Fibroblast of skin of right biceps (primary cell): ENCODE measurements around the gene HSPBP1.

ENCODE experiments used
- DNase-seq: peaks from one replicate; pipeline ENCODE4 v3.0.0-alpha.2; 2013

HSPBP1 gene

DNA sequence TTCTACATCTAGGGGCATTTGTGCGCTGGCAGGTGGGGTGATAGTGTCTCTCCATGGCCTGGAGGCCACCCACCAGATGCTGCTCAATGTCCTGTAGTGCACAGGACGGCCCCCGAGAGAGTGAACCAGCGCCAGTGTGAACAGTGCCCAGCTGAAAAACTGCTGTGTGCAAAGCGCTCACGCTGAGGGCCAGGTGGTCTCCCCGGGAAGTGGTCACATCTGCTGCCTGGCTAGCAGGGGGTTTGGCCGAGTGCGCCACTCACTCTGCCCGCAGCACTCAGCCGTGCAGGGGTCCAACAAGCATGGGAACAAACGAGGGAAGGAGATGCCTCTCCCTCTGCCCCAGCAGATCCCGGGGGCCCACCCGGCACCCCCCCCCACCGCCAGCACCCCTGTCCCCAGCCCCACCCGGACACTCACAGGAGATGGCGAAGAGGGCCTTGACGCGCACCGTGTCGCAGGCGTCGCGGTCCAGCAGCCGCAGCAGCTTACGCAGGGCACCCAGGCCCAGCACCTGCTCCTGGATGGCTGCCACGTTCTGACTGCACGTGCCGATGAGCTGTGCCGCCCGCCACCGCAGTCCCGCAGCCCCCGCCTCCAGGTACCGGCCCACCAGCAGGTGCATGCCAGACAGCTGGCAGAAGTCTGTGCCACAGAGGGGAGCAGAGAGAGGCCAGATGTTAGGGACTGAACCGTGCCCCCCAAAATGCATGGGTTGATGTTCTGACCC is 5.8 kb downstream of the HSPBP1 start:
- no peak for DNase-seq

DNA sequence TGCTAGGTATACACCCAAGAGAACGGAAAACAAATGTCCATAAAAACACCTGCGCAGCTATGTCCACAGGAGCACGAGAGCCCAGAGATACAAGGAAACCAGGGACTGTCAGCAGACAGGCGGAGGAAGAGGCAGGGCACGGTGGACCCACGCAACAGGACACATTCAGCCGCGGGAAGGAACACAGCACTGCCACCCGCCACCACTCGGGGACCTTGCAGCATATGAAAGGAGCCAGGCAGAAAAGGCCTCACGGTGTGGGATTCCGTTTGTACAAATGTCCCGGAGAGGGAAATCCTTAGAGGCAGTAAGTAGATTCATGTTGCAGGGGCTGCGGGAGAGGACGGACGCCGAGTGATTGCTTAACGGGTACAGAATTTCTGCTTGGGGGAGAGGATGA is 7.8 kb downstream of the HSPBP1 start:
- no peak for DNase-seq

DNA sequence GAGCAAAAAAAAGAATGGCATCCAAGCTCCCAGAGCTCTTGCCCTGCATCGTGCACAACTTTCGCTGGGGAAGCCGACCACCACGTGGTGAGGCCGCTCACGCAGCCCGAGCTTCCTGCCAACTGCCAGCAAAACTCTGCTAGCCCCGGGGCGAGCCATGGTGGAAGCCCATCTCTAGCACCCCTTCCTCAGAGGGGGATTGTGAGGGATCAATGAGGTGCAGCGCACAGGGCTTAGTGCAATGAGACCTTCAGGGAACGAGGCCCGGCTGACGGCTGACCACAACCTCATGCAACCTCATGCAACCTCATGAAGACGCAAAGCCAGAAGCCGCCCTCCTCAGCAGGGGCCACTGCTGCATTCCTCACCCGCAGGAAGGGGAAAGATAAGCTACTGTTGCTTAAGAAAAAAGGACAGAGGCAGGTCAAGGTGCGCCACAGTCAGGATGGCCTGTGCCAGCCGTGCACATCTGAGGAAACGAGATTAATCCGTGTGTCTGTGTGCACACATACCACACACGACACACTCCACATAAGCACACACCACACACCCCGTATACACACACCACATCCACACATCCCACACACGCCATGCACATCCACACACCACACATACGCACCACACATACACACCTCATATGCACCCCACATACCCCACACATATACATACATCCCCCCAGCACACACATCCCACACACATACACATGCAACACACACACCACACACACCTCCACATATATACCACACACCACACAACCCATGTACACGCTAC is 9.6 kb downstream of the HSPBP1 start:
- DNase-seq: no peak

DNA sequence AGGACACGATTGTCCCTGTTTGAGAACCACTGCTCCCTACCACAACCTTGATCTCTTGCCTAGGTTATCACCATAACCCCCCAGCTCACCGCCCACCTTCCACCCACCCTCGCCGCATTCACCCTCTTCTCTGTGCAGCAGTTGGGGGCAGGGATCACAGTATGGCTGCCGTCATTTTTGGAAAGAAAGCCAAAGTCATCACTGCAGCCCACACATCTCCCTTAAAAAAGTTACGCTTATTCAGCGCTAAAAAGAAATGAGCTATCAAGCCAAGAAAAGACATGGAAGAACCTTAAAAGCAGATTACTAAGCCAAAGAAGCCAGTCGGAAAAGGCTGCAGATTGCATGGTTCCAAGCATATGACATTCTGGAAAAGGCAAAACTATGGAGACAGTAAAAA is 10.6 kb downstream of the HSPBP1 start:
- no peak for DNase-seq

DNA sequence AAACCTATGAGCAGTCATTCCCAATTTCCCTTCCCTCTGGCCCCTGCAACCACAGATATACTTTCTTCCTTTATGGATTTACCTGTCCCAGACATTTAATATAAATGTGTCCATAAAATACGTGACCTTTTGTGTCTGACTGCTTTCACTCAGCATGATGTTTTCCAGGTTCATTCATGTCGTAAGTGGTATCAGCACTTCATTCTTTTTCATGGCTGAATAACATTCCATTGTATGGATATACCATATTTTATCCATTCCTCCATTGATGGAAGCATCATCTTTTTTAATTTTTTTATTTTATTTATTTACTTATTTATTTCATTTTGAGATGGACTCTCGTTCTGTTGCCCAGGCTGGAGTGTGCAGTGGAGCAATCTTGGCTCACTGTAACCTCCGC is 13.1 kb downstream of the HSPBP1 start:
- DNase-seq: no peak

DNA sequence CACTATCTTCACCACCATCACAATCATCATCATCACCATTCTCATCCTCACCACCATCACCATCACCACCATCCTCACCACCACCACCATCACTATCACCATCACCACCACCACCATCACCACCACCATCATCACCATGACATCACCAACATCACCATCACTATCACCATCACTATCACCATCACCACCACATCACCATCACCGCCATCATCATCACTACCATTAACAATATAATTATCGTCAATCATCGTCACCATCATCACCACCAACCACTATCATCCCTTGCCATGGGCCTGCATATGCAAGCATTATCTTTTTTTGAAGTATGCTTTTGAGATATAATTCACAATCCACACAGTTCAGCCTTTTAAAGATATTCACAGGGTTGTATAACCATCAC is 13.5 kb downstream of the HSPBP1 start:
- no peak for DNase-seq

DNA sequence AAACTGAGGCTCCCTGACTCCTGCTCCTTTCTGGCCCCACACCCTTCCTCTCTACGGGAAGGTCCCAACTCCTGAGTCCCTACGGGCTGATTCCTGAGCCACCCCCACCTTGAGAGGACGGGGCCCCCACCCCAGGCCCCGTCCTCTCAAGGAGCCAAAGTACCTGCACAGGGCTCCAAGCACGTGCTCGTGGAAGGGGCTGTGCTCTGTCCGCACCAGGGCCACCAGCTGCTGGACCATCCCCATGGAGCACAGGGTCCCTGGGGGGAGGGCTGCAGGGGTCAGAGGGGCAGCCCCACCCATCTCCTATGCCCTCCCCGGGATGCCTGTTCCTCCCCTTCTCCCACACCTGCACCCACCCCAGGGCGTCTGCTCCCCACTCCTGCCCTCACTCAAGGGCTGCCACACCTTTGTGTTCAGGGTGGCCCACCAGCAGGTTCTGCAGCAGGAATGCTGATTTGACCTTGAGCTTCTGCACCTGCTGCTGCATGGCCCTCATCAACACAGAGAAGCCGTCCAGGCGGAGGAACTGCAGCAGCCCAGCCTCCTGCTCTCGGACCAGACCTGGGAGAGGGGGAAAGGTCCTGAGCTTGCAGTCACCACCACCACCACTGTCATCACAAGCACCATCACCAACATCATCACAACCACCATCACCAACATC is 14.1 kb downstream of the HSPBP1 start:
- DNase-seq: no peak

DNA sequence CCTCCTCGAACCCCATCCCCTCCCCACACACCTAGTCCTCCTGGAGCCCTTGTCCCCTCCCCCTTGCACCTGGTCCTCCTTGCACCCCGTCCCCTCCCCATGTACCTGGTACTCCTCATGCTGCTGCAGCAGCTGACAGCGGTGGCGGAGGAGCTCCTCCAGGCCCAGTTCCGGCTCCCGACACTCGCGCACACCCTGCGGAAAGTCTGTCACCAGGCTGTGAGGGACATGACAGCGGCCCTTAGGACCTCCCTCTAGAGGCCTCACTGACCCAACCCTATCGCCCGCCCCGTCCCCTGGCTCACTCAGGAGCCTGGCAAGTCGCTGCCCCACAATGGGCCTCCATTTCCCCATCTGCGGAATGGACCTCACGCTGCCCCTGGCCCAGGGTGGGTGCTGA is 14.7 kb downstream of the HSPBP1 start:
- no peak for DNase-seq

DNA sequence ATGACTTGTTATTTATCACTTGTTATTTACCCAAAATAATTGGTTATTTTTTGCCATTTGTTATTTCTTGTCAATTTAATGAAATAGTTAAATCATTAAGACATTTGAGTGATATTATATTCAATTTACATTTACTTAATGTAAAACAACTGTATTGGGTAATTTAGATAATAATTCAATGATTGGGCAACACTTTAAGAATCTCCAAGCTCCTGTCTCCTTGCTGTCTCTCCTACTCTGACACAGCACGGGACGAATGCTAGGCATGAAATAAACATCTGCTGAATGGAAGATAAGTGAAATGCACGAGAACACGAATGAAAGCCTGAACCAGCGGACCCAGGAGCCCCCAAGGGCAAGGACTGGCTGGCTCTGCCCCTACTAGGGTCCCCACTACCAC is 15.4 kb downstream of the HSPBP1 start:
- DNase-seq: no peak

DNA sequence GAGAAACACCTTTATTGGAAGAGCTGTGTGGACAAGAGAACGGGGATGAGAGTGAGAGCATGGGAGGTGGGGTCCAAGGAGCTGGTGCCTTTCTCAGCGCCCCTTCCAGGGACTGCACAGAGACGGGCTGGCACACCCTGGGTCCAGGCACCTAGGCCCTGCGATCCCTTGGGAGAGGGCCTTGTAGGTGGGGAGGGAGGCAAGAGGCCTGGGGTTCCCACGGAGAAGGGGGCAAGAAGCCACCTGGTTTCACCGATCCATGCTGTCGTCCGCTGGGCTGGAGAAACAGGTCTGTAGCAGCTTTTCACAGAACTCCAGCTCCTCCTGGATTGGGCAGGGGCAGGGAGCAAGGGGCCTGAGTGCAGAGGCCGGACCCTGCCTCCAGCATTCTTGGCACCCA is 17.6 kb downstream of the HSPBP1 start:
- no peak for DNase-seq

DNA sequence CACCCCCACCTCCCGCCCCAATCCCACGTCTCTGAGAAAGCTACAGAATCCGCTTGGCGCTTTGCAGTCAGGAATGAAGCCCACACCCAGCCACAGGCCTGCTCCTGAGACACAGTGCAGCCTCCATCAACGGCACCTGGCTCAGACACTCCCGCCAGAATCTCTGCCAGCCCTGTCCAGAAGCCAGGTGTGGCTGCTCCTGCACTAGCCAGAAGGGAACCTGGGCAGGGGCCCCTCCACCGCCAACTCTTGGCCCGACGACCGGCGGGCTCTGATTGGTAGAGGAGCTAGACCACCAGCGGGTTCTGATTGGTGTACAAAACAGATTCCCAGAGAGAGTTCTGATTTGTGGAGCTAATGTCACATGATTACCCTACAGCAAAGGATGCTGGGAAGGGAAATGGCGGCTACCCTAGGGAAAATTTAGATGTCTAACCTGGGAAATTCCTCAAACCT is 18.2 kb downstream of the HSPBP1 start:
- DNase-seq: no peak

DNA sequence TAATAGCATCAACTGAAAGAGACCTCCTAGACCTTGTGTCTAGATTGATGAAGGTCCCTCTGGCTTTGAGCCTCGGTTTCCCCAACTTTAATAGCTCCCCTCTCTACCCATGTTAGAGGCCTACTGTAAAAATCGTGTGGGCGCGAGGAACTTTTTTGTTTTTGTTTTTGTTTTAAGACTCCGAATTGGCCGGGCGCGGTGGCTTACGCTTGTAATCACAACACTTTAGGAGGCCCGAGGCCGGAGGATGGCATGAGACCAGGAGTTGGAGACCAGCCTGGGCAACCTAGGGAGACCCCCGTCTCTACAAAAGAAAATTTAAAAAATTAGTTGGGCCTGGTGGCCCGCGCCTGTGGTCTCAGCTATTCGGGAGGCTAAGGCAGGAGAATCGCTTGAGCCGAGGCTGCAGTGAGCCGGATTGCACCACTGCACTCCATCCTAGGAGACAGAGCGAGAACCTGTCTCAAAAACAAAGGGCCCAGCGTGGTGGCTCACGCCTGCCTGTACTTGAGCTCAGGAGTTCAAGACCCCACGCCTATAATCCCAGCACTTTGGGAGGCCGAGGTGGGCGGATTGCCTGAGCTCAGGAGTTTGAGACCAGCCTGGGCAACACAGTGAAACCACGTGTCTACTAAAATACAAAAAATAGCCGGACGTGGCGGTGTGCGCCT is 20.2 kb downstream of the HSPBP1 start:
- no peak for DNase-seq

DNA sequence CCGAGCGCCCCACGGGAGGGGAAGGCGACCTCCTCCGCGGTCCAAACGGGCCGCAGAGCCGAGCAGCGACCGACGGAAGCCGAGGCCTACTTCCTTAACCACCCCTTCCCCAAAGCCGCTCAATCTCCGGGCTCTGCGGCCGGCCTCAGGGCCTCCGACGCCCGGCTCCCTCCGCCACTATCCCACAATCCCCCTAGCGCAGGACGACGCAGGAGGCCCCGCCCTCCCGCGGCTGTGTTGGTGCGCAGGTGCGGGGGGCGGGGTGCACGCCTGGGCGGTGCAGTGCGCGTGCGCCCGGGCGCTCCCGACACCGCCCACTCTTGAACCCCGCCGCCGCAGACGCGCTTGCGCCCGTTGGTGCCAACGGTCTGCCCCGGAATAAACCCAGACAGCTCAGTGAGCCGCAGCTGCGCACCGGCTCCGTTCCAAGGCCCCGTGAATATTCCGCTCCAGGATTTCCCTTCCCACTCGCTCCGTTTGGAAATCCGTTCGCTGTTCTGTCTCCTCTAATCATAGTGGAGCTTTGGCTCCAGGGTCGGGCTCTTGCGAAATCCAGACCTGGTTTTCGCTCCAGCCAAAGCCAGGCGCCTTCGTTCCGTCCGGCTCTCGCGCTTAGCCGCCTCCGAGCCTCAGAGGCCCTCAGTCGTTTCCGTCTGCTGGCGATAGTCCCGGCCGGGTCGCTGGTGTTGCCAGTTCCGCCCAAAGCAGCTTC is 20.9 kb downstream of the HSPBP1 start, which contains the start of gene PPP6R1:
Gene PPP6R1 (minus strand): TSS at position 190 of the 712 bp plus-strand sequence. CDS start 11,914 bp downstream, outside the sequence.
- DNase-seq: peak; percentile 100

DNA sequence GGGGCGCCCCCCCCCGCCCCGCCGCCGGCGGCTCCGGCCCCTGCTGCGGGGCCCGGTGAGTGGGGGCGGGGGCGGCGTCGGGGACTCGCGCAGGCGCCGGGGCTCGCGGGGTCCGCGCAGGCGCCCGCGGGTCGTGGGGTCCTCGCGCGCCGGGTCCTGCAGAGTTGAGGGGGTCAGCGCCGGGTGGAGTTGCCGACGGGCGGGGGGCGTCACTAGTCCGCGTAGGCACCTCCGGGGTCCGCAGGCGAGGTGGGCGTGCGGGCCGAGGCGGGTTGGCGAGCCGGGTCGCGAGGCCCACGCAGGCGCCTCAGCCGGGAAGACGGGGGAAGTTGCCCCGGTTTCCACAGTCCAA is 21.5 kb downstream of the HSPBP1 start:
- no peak for DNase-seq

DNA sequence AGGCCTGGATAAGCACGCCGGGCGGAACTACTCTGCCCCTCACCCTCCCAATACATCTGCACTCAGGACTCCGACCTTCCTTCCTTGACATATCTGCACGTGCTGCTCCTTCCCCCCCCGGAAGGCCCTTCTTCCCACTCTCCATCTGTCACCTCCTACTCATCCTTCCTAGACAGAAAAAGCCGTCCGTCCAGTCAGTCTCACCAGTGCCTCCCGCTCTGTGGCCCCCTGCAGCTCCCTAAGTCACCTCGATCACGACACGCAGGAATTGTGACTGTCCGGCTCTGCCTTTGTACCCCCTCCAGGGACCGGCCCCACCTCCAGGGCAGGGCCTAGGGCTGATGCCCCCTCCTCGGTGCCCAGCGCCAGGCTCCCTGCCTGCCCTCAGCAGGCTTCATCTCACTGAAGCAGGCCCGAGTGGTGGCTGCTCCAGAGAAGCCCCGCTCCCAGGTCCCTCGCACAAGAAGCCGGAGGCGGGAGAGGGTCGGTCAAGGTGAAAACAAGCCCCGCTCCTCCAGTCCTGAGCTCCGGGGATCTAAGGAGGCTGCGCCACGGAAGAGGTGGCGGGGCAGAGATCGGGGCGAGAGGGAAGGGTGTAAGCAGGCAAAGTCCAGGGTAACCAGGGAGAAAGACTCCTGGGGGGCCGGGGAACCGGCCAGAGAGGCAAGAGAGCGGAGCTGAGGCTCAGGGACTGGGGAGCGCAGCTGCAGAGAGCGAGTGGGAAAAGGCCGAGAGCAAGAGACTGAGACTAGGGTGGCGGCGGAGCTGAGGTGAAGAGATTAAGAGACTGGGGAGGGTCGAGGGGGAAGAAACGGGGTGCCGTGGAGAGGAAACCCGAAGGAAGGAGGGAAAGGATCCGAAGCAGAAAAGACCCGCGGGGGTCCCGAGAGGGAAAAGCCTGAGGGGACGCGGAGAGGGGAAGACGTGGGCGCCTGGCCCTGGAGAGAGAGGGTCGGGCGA is 22.2 kb downstream of the HSPBP1 start:
- DNase-seq: no peak

DNA sequence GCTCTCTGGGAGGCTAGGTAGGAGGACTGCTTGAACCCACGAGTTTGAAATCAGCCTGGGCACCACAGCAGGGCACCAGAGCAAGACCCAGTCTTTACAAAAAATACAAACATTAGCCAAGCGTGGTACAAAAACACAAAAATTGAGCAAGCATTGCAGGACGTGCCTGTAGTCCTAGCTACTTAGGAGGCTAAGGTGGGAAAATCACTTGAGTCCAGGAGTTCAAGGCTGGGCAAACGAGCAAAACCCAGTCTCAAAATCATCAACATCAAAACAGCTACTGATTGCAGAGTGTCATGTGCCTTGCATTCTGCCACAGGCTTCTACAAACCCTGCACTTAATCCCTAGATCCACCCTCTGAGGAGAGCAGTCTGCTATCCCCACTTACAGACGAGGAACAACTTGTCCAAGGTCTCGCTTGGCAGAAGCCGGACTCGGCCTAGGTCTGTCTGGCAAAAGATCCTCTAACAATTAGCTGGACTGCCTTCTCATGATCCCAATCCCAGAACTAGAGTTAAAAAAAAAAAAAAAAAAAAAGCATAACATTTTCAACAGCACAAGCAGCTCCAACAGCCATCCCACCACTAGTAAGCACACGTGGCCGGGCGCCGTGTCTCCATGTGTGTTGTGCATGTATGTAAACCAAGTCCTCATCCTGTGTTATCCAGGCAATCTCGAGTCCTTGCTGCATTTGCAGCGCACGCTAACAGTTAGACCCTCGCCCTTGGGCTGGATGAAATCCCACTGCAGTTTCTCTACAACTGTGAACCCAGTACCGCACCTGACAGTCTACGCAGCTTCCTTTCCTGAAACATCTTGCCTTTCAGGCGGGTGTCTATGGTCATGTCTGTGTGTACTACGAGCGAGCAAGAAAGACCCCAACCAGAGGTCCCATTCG is 23.1 kb downstream of the HSPBP1 start:
- DNase-seq: no peak

DNA sequence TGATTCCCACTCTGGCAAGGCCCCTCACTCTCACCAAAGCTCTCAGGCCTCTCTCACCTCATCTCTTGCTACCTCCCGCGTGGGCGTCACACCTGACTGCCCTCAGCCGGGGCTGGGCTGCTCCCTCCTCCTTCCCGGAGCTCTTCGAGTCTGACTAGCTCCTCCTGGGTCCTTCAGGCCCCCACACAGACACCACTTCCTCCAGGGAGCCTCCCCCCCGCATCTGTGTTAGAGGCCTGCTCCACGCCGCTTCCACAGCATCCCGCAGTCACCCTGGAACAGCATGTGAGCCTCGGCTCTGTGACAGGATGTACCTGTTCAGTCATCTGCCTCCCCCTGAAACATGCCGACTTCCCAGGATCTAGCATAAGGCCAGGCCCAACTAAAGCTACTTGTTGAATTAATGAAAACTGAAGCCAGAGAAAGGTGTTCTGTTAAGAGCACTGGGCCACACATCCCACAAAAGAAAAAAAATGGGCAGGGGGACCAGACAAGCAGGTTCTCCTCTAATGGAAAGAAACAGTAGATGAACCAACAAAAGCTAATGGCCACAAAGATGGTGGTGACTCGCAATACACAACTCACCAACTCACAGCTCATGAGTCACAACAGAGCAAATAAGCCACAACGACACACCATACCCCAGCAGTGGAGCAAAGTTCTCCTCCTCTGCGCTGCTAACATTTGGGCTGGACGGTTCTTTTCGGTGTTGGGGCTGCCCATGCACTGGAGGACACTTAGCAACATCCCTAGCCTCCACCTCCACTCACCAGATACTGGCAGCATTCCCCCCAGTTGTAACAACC is 24.1 kb downstream of the HSPBP1 start:
- peak; percentile 41 for DNase-seq

DNA sequence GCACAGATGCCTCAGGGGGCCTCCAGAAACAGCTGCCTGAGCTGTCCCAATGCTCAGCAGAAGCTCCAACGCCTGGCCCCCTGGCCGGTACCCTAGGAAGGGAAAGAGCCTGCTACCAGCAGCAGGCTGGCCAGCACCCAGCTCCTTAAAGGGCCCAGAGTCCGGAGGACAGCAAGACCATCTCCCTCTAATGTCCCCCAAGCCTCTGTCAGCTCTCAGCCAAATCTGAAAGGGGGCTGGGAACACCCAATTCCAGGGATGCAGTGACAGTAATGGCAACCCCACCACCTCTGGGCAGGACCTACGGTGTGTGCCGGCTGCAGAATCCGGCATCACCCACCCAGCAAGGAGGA is 25.3 kb downstream of the HSPBP1 start:
- no peak for DNase-seq

DNA sequence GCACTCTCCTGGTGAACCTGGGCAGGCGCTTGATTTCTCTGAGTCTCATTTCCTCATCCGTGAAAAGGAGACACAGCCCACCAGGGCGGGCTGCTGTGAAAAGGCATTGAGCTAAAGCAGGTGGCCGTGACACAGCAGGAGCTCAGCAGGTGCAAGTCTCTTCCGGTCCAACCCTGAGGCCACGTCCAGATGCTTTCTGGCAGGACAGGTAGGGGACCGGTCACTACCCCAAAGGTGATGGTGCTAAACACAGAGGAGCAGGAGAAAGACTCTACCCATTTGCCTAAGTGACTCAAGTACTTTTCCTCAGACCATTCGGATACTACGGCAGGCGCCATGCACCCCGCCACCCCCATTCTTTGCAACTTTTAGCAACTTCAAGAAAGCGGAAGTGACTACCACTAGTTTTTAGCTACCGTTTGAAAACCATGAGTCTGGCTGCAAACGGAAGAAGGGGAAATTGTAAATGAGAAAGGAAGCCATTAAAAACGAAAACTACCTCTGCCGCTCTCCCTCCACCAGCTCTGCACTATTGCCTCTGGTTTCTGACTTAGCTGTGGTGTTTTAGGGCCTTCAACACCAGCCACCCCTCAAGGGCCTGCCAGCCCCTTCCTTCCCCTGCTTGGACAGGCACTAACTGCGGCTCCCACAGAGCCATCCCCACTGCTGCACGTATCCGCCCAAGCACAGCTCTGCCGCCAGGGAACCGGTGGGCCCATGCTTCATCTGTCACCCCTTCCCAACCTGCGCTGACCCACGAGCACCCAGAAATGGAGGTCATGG is 25.9 kb downstream of the HSPBP1 start:
- DNase-seq: no peak
